ENCODE results near the gene ASXL1.

Gene ASXL1

DNA sequence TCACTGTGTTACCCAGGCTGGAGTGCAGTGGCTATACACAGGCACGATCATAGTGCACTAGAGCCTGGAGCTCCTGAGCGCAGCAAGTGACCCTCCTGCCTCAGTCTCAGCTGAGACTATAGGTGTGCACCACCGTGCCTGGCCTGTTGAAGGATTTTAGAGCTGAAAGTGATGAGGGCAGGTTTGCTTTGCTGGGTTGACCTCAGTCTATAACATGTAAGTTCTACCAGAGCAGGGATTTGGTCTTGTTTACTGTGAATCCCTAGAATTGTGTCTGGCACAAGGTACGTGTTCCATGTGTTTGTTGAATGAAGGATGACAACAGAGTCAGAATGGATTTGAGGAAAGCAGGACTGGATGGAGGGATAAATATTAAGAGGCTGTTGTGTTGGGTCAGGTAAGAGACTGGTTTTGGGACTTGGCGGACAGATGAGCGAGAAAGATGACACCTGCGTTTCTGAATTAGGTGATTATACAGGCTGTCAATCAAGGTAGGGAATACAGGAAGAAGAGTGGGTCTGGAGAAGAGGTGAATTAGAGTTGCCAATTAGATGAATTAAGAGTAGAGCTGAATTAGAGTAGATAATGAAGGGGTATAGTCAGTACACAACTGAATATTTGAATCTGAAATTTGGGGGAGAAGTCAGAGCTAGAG is 6.5 kb downstream of the ASXL1 start:
- Histone ChIP-seq H4K20me1 (ENCODE audit: insufficient read depth) (peaks cover 47% of the 10 kb centered on the region), H3K4me2 (no peak overlapping the region), H3K27ac (no peak overlapping the region), H3K27me3 (ENCODE audit: insufficient read depth, low read depth) (no peaks in the 10 kb centered on the region), H3K4me3 (IDR thresholded peaks at IDR 0.05; ENCODE audit: insufficient read depth, low read depth, low read length) (no peak overlapping the region), H2AFZ (ENCODE audit: low read depth) (no peak overlapping the region), H3K4me1 (ENCODE audit: low read depth, poor library complexity, severe bottlenecking) (peaks cover 86% of the 10 kb centered on the region), H3K79me2 (ENCODE audit: insufficient read depth, low read depth) (peaks cover 100% of the 10 kb centered on the region), H3K36me3 (ENCODE audit: insufficient read depth) (no peaks in the 10 kb centered on the region), H3K9ac (no peak overlapping the region)
- TF ChIP-seq, protein P1, sequence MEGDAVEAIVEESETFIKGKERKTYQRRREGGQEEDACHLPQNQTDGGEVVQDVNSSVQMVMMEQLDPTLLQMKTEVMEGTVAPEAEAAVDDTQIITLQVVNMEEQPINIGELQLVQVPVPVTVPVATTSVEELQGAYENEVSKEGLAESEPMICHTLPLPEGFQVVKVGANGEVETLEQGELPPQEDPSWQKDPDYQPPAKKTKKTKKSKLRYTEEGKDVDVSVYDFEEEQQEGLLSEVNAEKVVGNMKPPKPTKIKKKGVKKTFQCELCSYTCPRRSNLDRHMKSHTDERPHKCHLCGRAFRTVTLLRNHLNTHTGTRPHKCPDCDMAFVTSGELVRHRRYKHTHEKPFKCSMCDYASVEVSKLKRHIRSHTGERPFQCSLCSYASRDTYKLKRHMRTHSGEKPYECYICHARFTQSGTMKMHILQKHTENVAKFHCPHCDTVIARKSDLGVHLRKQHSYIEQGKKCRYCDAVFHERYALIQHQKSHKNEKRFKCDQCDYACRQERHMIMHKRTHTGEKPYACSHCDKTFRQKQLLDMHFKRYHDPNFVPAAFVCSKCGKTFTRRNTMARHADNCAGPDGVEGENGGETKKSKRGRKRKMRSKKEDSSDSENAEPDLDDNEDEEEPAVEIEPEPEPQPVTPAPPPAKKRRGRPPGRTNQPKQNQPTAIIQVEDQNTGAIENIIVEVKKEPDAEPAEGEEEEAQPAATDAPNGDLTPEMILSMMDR (conservative IDR thresholded peaks at IDR 0.05; ENCODE audit: low read depth, low read length): no peak

GRCh38 chr20:32365564-32365963 is 7.4 kb downstream of the ASXL1 start:
- Histone ChIP-seq H3K27me3 (ENCODE audit: insufficient read depth, low read depth) (no peaks in the 10 kb centered on the region), H3K4me1 (ENCODE audit: low read depth, poor library complexity, severe bottlenecking) (peaks cover 84% of the 10 kb centered on the region), H3K4me2 (no peak overlapping the region), H3K27ac (no peak overlapping the region), H4K20me1 (ENCODE audit: insufficient read depth) (peaks cover 40% of the 10 kb centered on the region), H3K79me2 (ENCODE audit: insufficient read depth, low read depth) (peaks cover 100% of the 10 kb centered on the region), H3K9ac (no peak overlapping the region), H3K36me3 (ENCODE audit: insufficient read depth) (no peaks in the 10 kb centered on the region), H2AFZ (ENCODE audit: low read depth) (no peak overlapping the region), H3K4me3 (IDR thresholded peaks at IDR 0.05; ENCODE audit: insufficient read depth, low read depth, low read length) (no peak overlapping the region)
- TF ChIP-seq, protein P1 (conservative IDR thresholded peaks at IDR 0.05; ENCODE audit: low read depth, low read length): no peak

DNA sequence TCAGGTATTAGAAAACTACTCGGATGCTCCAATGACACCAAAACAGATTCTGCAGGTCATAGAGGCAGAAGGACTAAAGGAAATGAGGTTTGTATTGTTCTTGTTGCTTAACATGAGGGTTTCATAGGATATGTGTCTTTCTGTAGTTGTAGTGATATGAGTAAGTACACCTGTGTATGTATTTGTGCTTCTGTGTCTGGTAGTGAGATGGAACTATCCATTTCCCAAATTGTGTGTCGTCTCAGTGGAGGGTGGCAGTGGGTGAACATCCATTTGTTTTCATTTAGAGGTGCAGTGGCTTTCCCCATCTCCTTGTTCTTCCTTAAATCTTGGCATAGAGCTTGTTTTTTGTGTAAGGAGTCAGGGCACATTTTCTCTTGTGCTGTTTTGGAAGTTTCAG is 8.2 kb downstream of the ASXL1 start:
- peaks cover 37% of the 10 kb centered on the region for H4K20me1 ChIP-seq (ENCODE audit: insufficient read depth)
- TF ChIP-seq, protein P1 (conservative IDR thresholded peaks at IDR 0.05; ENCODE audit: low read depth, low read length): no peak
- peaks cover 99% of the 10 kb centered on the region for H3K79me2 ChIP-seq (ENCODE audit: insufficient read depth, low read depth)
- H3K4me1 ChIP-seq (ENCODE audit: low read depth, poor library complexity, severe bottlenecking): peaks cover 77% of the 10 kb centered on the region
- no peak overlapping the region for H3K4me3 ChIP-seq (IDR thresholded peaks at IDR 0.05; ENCODE audit: insufficient read depth, low read depth, low read length)
- H3K4me2 ChIP-seq: no peak overlapping the region
- H3K9ac ChIP-seq: no peak overlapping the region
- H3K27ac ChIP-seq: no peak overlapping the region
- H3K27me3 ChIP-seq (ENCODE audit: insufficient read depth, low read depth): no peaks in the 10 kb centered on the region
- no peak overlapping the region for H2AFZ ChIP-seq (ENCODE audit: low read depth)
- H3K36me3 ChIP-seq (ENCODE audit: insufficient read depth): no peaks in the 10 kb centered on the region

GRCh38 chr20:32368323-32368722 is 10.2 kb downstream of the ASXL1 start:
- Histone ChIP-seq H3K27me3 (ENCODE audit: insufficient read depth, low read depth) (no peaks in the 10 kb centered on the region), H3K79me2 (ENCODE audit: insufficient read depth, low read depth) (peaks cover 92% of the 10 kb centered on the region), H3K27ac (no peak overlapping the region), H4K20me1 (ENCODE audit: insufficient read depth) (peaks cover 29% of the 10 kb centered on the region; the same call in 1 of the 2 replicates), H3K4me2 (no peak overlapping the region; the same call in 1 of the 2 replicates), H3K4me1 (ENCODE audit: low read depth, poor library complexity, severe bottlenecking) (peaks cover 67% of the 10 kb centered on the region), H3K4me3 (IDR thresholded peaks at IDR 0.05; ENCODE audit: insufficient read depth, low read depth, low read length) (no peak overlapping the region), H3K9ac (no peak overlapping the region), H3K36me3 (ENCODE audit: insufficient read depth) (no peaks in the 10 kb centered on the region), H2AFZ (ENCODE audit: low read depth) (no peak overlapping the region)
- TF ChIP-seq, protein P1 (conservative IDR thresholded peaks at IDR 0.05; ENCODE audit: low read depth, low read length): no peak
